22Rv1 (cell line): ENCODE results near the gene KIF26B.

Source experiments
- ZFX ChIP-seq: fragments of 450-650 bp; IDR thresholded peaks from 2 replicates; pipeline ENCODE4 v1.6.1; 2017; ENCODE audit warnings: antibody characterized with exemption, borderline replicate concordance
- TF ChIP-seq, protein P1 (sequence below): fragments of 450-650 bp; IDR thresholded peaks from 2 replicates; pipeline ENCODE4 v1.5.1; 2017; ENCODE audit warnings: mild to moderate bottlenecking

DNA sequence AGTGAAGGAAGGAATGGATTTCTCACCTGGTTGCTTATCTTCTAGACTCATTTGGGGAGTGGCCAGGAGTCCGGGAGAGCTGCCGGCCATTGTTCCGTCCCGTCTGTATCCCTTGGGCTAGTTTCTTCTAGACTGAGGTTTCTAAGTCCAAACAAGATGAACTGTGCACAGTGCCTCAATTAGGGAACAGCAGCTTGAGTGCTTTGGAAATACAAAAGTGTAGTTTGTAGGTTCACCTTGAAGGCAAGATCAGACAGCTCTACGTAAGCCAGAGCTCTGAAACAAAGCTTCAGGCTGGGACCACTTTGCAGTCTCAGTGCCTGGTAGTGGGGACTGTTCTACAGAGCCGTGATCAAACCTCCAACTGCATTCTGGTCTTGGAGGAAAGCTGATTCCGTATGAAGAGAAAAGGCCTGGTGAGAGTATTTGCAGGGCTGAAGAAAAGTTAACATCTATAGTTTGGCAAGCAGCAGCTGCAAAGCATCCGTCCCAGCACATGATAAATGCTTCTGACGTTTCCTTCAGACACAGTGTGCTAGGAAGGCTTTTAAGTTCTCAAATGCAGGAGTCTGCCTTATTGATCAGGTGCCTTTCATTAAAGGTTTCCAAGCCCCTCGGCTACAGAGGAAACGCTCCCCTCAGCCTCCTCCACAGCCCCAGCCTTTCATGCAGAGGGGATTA is 432.8 kb downstream of the KIF26B start:
- TF ChIP-seq, protein P1, sequence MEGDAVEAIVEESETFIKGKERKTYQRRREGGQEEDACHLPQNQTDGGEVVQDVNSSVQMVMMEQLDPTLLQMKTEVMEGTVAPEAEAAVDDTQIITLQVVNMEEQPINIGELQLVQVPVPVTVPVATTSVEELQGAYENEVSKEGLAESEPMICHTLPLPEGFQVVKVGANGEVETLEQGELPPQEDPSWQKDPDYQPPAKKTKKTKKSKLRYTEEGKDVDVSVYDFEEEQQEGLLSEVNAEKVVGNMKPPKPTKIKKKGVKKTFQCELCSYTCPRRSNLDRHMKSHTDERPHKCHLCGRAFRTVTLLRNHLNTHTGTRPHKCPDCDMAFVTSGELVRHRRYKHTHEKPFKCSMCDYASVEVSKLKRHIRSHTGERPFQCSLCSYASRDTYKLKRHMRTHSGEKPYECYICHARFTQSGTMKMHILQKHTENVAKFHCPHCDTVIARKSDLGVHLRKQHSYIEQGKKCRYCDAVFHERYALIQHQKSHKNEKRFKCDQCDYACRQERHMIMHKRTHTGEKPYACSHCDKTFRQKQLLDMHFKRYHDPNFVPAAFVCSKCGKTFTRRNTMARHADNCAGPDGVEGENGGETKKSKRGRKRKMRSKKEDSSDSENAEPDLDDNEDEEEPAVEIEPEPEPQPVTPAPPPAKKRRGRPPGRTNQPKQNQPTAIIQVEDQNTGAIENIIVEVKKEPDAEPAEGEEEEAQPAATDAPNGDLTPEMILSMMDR = no peak
- TF ChIP-seq ZFX = no peak
